Mesenchymal stem cell (in vitro differentiated cells and primary cell): ENCODE data around the gene MRM2.

ENCODE experiments used
- DNase-seq: peaks from one replicate; pipeline ENCODE4 v3.0.0-alpha.2; 2013
- H2AFZ ChIP-seq: one replicate; pipeline ENCODE4 v1.6.1; 2013; ENCODE audit warnings: low read depth, mild to moderate bottlenecking, control low read depth, inconsistent platforms, low read length, moderate library complexity
- H2AK5ac ChIP-seq: 2 replicates; pipeline ENCODE4 v1.6.1; 2013; ENCODE audit warnings: low read length, moderate library complexity, mild to moderate bottlenecking, inconsistent platforms; ENCODE audit not compliant: severe bottlenecking
- H2BK120ac ChIP-seq: one replicate; pipeline ENCODE4 v1.6.1; 2013; ENCODE audit warnings: low read depth, mild to moderate bottlenecking, inconsistent platforms, low read length, moderate library complexity
- H2BK12ac ChIP-seq, 2 experiments: one replicate each; pipeline ENCODE4 v1.6.1; 2013; ENCODE audit warnings: inconsistent platforms in 2 of 2, low read length in 2 of 2, mild to moderate bottlenecking in 2 of 2, moderate library complexity in 2 of 2, control low read depth in 1 of 2
- H2BK15ac ChIP-seq: one replicate; pipeline ENCODE4 v1.6.1; 2013; ENCODE audit warnings: mild to moderate bottlenecking, low read depth, inconsistent platforms; ENCODE audit not compliant: poor library complexity, severe bottlenecking
- H2BK5ac ChIP-seq: 2 replicates; pipeline ENCODE4 v1.6.1; 2013; ENCODE audit warnings: low read depth, mild to moderate bottlenecking, low read length, control low read depth, inconsistent platforms; ENCODE audit not compliant: poor library complexity, severe bottlenecking
- H3K14ac ChIP-seq, 2 experiments: one replicate each; pipeline ENCODE4 v1.6.1; 2013; ENCODE audit warnings: inconsistent platforms in 2 of 2, low read length in 2 of 2, control low read depth in 1 of 2, mild to moderate bottlenecking in 1 of 2, moderate library complexity in 1 of 2
- H3K18ac ChIP-seq, 2 experiments: one replicate each; pipeline ENCODE4 v1.6.1; 2013; ENCODE audit warnings: inconsistent platforms in 2 of 2, low read length in 2 of 2, control low read depth in 1 of 2, low read depth in 1 of 2, mild to moderate bottlenecking in 1 of 2
- H3K23ac ChIP-seq, 2 experiments: one replicate each; pipeline ENCODE4 v1.6.1; 2013; ENCODE audit warnings: inconsistent platforms in 2 of 2, low read length in 2 of 2, mild to moderate bottlenecking in 2 of 2, moderate library complexity in 2 of 2, control low read depth in 1 of 2
- H3K27ac ChIP-seq: 2 replicates; pipeline ENCODE4 v1.5.1; 2013; ENCODE audit warnings: mild to moderate bottlenecking, moderate library complexity, low read length, control low read depth, inconsistent platforms; ENCODE audit not compliant: poor library complexity, severe bottlenecking
- H3K27me3 ChIP-seq, 2 experiments: 2 replicates each; pipeline versions ENCODE4 v1.6.1 to v1.7.0; 2013; ENCODE audit warnings: low read length in 2 of 2, mild to moderate bottlenecking in 2 of 2, moderate library complexity in 2 of 2, control low read depth in 1 of 2, inconsistent platforms in 1 of 2; ENCODE audit not compliant: control insufficient read depth in 1 of 2, insufficient read depth in 1 of 2
- H3K36me3 ChIP-seq, 2 experiments: 2 replicates each; pipeline versions ENCODE4 v1.6.1 to v1.7.0; 2013; ENCODE audit warnings: low read length in 2 of 2, control low read depth in 1 of 2, inconsistent platforms in 1 of 2, low read depth in 1 of 2, mild to moderate bottlenecking in 1 of 2; ENCODE audit not compliant: insufficient read depth in 2 of 2, control insufficient read depth in 1 of 2
- H3K4ac ChIP-seq, 2 experiments: one replicate each; pipeline ENCODE4 v1.6.1; 2013; ENCODE audit warnings: inconsistent platforms in 2 of 2, low read length in 2 of 2, mild to moderate bottlenecking in 2 of 2, moderate library complexity in 2 of 2, control low read depth in 1 of 2, low read depth in 1 of 2
- H3K4me1 ChIP-seq: 2 replicates; pipeline ENCODE4 v1.6.1; 2013; ENCODE audit warnings: low read depth, low read length, control low read depth; ENCODE audit not compliant: control insufficient read depth, insufficient read depth
- H3K4me2 ChIP-seq: 2 replicates; pipeline ENCODE4 v1.6.1; 2013; ENCODE audit warnings: low read length, mild to moderate bottlenecking, inconsistent platforms; ENCODE audit not compliant: poor library complexity, severe bottlenecking
- H3K4me3 ChIP-seq, 2 experiments: 2 replicates each; pipeline versions ENCODE4 v1.5.1 to v1.7.0; 2013; ENCODE audit warnings: low read length in 2 of 2, mild to moderate bottlenecking in 2 of 2, control low read depth in 1 of 2, low read depth in 1 of 2; ENCODE audit not compliant: insufficient read depth in 1 of 2
- H3K79me1 ChIP-seq: replicated peaks from 2 replicates; pipeline ENCODE4 v1.6.1; 2013; ENCODE audit warnings: mild to moderate bottlenecking, control low read depth, low read length, inconsistent platforms; ENCODE audit not compliant: poor library complexity, severe bottlenecking
- H3K9ac ChIP-seq: 2 replicates; pipeline ENCODE4 v1.7.0; 2013; ENCODE audit warnings: mild to moderate bottlenecking, low read length, moderate library complexity
- H3K9me3 ChIP-seq: 2 replicates; pipeline ENCODE4 v1.7.0; 2013; ENCODE audit warnings: mild to moderate bottlenecking, low read length; ENCODE audit not compliant: control insufficient read depth
- H4K8ac ChIP-seq: one replicate; pipeline ENCODE4 v1.6.1; 2013; ENCODE audit warnings: inconsistent platforms, mild to moderate bottlenecking, low read length, moderate library complexity
- H4K91ac ChIP-seq: one replicate; pipeline ENCODE4 v1.6.1; 2013; ENCODE audit warnings: mild to moderate bottlenecking, low read length, inconsistent platforms
- WGBS: methylation state at CpG from one replicate; pipeline ENCODE4 v1.1.7; 2013; ENCODE audit warnings: mixed read lengths; 5-methylcytosine and 5-hydroxymethylcytosine counted together

The MRM2 gene

DNA sequence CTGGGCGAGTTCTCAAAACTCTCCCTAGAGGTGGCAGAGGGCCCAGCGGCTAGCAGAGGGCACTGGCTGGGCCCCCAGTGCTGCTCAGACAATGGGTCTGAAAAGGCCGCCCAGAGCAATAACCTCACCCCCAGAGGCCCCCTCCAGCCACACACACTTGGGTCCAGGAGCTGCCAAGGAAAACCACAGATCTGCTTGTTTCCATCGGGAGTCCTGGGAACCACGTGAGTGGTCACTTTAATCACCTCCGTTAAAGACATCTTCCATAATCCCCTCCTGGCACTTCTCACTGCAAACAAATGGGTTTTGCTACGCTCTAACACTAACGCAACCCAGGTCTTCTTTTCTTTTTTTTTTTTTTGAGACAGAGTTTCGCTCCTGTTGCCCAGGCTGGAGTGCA lies 30.0 kb upstream of the MRM2 start:
- Histone ChIP-seq H4K91ac (no peak overlapping the region), H3K18ac (no peak overlapping the region), H4K8ac (no peak overlapping the region), H2BK15ac (no peak overlapping the region), H3K79me1 (peaks cover 6% of the 10 kb centered on the region), H3K36me3 (peaks cover 32 to 44% of the 10 kb centered on the region in 2 experiments), H3K27me3 (no peaks in the 10 kb centered on the region), H2BK12ac (no peak overlapping the region), H3K4ac (no peak overlapping the region), H3K4me1 (peaks cover 12% of the 10 kb centered on the region), H3K23ac (no peak overlapping the region), H3K9me3 (no peaks in the 10 kb centered on the region), H3K9ac (no peak overlapping the region), H2AFZ (no peak overlapping the region), H2BK120ac (no peak overlapping the region), H3K4me2 (no peak overlapping the region), H2BK5ac (no peak overlapping the region), H2AK5ac (no peak overlapping the region), H3K4me3 (no peak overlapping the region), H3K27ac (no peak overlapping the region), H3K14ac (no peak overlapping the region)
- no peak for DNase-seq
- 89% methylated on average over 9 of the region's 9 CpGs for WGBS

DNA sequence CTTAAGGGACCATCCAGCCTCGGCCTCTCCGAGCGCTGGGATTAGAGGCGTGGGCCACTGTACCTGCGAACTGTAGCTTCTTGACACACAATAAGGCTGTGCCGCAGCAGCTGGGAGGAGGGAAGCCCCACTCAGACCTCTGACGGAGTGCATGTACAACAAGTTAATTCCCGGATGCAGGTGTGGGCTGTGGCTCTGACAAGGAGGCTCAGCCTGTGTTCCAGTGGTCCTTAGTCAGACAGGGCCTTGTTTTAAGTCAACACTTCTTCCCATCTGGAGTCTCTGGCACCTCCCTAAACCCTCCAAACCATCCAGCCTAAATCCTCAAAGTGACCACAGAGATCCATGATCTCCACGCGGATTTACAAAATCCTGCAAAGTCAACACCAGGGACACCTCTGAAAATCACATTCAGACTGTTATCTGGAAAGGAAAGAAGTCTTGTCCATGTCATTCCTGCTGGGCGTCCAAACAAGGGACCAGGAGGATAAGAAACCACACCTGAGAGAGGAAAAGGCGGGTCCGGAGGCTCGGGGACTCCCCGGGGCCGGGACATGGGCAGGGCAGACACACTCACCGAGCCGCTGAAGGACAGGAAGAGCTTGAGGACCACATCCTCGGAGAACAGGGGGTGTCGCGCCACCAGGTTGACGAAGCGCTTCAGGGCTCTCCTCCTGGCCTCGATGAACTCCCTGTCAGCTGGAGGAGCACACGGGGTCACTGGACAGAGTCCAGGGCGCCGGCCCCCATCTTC lies 29.4 kb upstream of the MRM2 start:
- Histone ChIP-seq H3K79me1 (peaks cover 6% of the 10 kb centered on the region), H3K27me3 (no peaks in the 10 kb centered on the region), H4K91ac (no peak overlapping the region), H2BK5ac (no peak overlapping the region), H3K9me3 (no peaks in the 10 kb centered on the region), H2BK12ac (no peak overlapping the region), H2AFZ (no peak overlapping the region), H3K4ac (no peak overlapping the region), H3K27ac (no peak overlapping the region), H2BK15ac (no peak overlapping the region), H3K36me3 (peaks cover 28 to 41% of the 10 kb centered on the region in 2 experiments), H3K4me1 (peaks cover 14% of the 10 kb centered on the region), H3K4me3 (no peak overlapping the region), H3K9ac (no peak overlapping the region), H2BK120ac (no peak overlapping the region), H2AK5ac (no peak overlapping the region), H3K4me2 (no peak overlapping the region), H3K23ac (no peak overlapping the region), H4K8ac (peak overlapping the region; percentile 37), H3K14ac (no peak overlapping the region), H3K18ac (no peak overlapping the region)
- no peak for DNase-seq
- WGBS, result 96% methylated on average over 27 of the region's 27 CpGs

DNA sequence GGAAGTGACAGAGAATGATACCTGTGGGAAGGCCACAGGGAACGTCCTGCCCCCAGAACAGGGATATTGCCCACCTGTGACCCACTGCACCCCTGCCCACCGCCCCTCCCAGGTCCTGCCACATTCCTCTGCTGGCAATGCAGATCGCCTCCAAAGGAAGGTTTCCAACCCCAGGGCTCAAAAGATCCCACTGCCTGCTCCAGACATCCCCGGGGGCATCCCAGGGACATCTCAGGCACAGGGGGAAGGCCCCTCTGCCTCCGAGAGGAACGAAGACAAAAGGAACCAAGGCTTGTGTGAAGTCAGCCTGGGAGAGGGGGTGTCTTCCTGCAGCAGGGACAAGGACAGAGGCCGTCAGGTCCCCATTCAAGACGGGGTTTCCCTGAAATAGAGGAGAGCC lies 28.5 kb upstream of the MRM2 start:
- Histone ChIP-seq H2AK5ac (no peak overlapping the region), H3K79me1 (peaks cover 3% of the 10 kb centered on the region), H3K4ac (no peak overlapping the region), H3K4me1 (peaks cover 14% of the 10 kb centered on the region), H3K27me3 (no peaks in the 10 kb centered on the region), H4K8ac (no peak overlapping the region), H2BK12ac (no peak overlapping the region), H3K18ac (no peak overlapping the region), H3K4me2 (no peak overlapping the region), H3K14ac (no peak overlapping the region), H3K36me3 (peaks cover 31 to 35% of the 10 kb centered on the region in 2 experiments), H2BK15ac (no peak overlapping the region), H2AFZ (no peak overlapping the region), H2BK120ac (no peak overlapping the region), H3K27ac (no peak overlapping the region), H3K9me3 (no peaks in the 10 kb centered on the region), H3K4me3 (no peak overlapping the region), H2BK5ac (no peak overlapping the region), H3K23ac (no peak overlapping the region), H3K9ac (no peak overlapping the region), H4K91ac (no peak overlapping the region)
- no peak for DNase-seq
- WGBS, result 93% methylated on average over 8 of the region's 8 CpGs

DNA sequence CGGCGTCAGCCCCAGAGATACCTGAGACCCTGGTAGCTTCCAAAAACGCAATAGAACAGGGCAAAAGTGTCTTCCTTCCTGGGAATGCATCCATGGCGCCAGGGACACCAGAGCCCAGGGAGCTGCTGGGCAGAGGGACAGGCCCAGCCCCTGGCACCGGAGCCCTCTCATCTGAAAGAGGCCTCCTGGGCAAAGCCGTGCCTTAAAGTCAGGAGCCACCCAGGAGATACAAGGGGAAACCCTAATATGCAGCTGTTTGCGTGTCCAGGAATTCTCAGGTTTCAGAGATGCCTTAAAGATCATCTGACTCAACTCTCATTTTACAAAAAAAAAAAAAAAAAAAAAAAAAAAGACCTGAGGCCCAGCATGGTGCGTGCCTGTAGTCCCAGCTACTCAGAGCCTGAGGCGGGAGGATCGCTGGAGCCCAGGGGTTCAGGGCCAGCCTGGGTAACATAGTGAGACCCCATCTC lies 28.0 kb upstream of the MRM2 start:
- Histone ChIP-seq H3K79me1 (peaks cover 6% of the 10 kb centered on the region), H2AK5ac (no peak overlapping the region), H2AFZ (no peak overlapping the region), H3K27ac (peak overlapping the region; percentile 13), H3K4ac (peak overlapping the region; percentile 11 to 51), H3K18ac (peak overlapping the region; percentile 11 to 14), H3K9me3 (no peaks in the 10 kb centered on the region), H2BK120ac (peak overlapping the region; percentile 77), H3K23ac (no peak overlapping the region), H3K4me3 (no peak overlapping the region), H4K91ac (peak overlapping the region; percentile 39), H3K36me3 (peaks cover 29 to 32% of the 10 kb centered on the region in 2 experiments), H4K8ac (peak overlapping the region; percentile 84), H3K4me2 (peak overlapping the region; percentile 28), H2BK15ac (no peak overlapping the region), H2BK5ac (no peak overlapping the region), H3K4me1 (peaks cover 19% of the 10 kb centered on the region), H3K14ac (peak overlapping the region; percentile 0 to 35), H3K9ac (no peak overlapping the region), H3K27me3 (no peaks in the 10 kb centered on the region), H2BK12ac (peak overlapping the region; percentile 21 to 50)
- peak; percentile 30 for DNase-seq
- 74% methylated on average over 10 of the region's 10 CpGs for WGBS
